ENCODE results near the gene GSG1L.
"Not testable (repeated sequence)": the region's sequence is repeated elsewhere in the genome, so short reads cannot be mapped to it uniquely, and the experiment has no call there.

The GSG1L gene

GRCh38 chr16:27746076-27746855, 317.2 kb downstream of the GSG1L start:
- DNase-seq, result no peak

- DNase-seq, result no peak
Measured at GRCh38 chr16:27745348-27745747, 318.2 kb downstream of the GSG1L start.

- DNase-seq, result no peak
Measured at GRCh38 chr16:27743963-27744362, 319.6 kb downstream of the GSG1L start.

GRCh38 chr16:27743001-27743400, 320.5 kb downstream of the GSG1L start:
- not testable (repeated sequence) for DNase-seq

GRCh38 chr16:27742333-27742732, 321.2 kb downstream of the GSG1L start:
- no peak for DNase-seq

GRCh38 chr16:27740496-27741201, 322.9 kb downstream of the GSG1L start:
- DNase-seq, result no peak

GRCh38 chr16:27739606-27740357, 323.7 kb downstream of the GSG1L start:
- DNase-seq, result no peak

GRCh38 chr16:27738596-27738995, 324.9 kb downstream of the GSG1L start:
- no peak for DNase-seq
